H1 (cell line): ENCODE results near the gene APOL2. TPM values are rescaled to one million over a fixed set of nuclear protein-coding genes. Genes with fewer than 3 reads are reported as not detected.

Source experiments
- GTF2F1 ChIP-seq: IDR thresholded peaks from 2 replicates; pipeline ENCODE4 v1.6.1; 2012; ENCODE audit warnings: low read depth, low read length, improper control_type of control experiment, borderline replicate concordance
- KDM4A ChIP-seq: IDR thresholded peaks from one replicate; pipeline ENCODE4 v1.7.1; 2012; ENCODE audit warnings: low read depth, mild to moderate bottlenecking, moderate library complexity, low read length, inconsistent platforms; ENCODE audit not compliant: severe bottlenecking
- SP4 ChIP-seq: IDR thresholded peaks from 2 replicates; pipeline ENCODE4 v1.6.1; 2012; ENCODE audit warnings: low read length, inconsistent platforms
- polyA plus RNA-seq, 7 experiments: library from polyadenylated mRNA; depleted of rRNA in 3 of 7; stranded (reverse) in 5 of 7; unstranded in 2 of 7; fragments of >200 nt in 5 of 7; fragments of 200-250 nt in 2 of 7; gene quantifications; 1 replicate in 5 of 7; 2 replicates in 1 of 7; 4 replicates in 1 of 7; pipeline versions ENCODE4 v1.2.1 to v1.2.3, GENCODE V29; 2011 to 2013; ENCODE audit warnings: missing spikeins in 2 of 7, mixed read lengths in 2 of 7
- total RNA-seq: library from RNA; stranded (reverse); fragmentation: NEBNext Ultra II Directional; extraction: Animal tissue kit (Norgen Biotek cat#: 25700); gene quantifications from 2 replicates; pipeline ENCODE4 v1.2.1, GENCODE V29; 2021
- TF ChIP-seq, protein P1 (sequence below): IDR thresholded peaks from 2 replicates; pipeline ENCODE4 v1.6.1; 2011; ENCODE audit warnings: low read depth, mild to moderate bottlenecking, low read length; ENCODE audit not compliant: insufficient read depth

APOL2 gene
- total and polyA plus RNA-seq, 2 of the 8 experiments (the other 6 are each of a cell fraction or from before 2014, with no cell fraction given), result 8.1 to 11.0 TPM

DNA sequence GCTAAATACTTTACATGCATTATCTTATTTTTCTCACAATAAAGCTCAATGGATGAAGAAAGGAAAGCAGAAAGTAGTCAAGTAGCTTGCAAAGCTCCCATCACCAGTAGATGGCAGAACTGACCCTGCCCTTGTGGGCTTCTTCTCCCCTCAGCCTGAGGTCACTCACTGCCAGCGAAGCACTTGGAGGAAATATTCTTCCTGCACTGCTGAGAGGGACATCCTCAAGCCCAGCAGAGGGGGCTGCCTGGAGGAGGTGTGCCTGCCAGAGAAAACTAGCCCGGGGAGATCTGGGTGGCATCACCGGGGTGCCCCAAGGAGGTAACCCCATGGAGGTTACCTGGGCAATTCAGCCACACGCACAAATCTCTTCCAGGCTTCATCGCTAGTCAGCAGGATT lies 44.4 kb downstream of the APOL2 start (continued):
- no peak for TF ChIP-seq KDM4A
- no peak for TF ChIP-seq SP4
- TF ChIP-seq, protein P1, sequence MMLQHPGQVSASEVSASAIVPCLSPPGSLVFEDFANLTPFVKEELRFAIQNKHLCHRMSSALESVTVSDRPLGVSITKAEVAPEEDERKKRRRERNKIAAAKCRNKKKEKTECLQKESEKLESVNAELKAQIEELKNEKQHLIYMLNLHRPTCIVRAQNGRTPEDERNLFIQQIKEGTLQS, result no peak
- no peak for TF ChIP-seq GTF2F1
